GM19324 (cell line): ENCODE data around the gene RUFY4.
A peak's percentile ranks its signal among the peaks of the same experiment; 100 is the strongest.

Experiments
- ATAC-seq: cut with Tn5 transposase; IDR thresholded peaks from one replicate; pipeline ENCODE4 v1.9.1; 2021; ENCODE audit warnings: mild to moderate bottlenecking, moderate library complexity; ENCODE audit not compliant: unreplicated experiment, low FRiP score

Gene RUFY4, protein sequence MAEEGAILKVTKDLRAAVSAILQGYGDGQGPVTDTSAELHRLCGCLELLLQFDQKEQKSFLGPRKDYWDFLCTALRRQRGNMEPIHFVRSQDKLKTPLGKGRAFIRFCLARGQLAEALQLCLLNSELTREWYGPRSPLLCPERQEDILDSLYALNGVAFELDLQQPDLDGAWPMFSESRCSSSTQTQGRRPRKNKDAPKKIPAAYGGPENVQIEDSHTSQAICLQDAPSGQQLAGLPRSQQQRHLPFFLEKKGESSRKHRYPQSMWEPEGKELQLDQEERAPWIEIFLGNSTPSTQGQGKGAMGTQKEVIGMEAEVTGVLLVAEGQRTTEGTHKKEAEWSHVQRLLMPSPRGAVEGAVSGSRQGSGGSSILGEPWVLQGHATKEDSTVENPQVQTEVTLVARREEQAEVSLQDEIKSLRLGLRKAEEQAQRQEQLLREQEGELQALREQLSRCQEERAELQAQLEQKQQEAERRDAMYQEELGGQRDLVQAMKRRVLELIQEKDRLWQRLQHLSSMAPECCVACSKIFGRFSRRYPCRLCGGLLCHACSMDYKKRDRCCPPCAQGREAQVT

GRCh38 chr2:218068721-218069334 is at the start of gene RUFY4:
RUFY4 (plus strand) TSS chr2:218069253; CDS start chr2:218070606, 1,353 bp downstream.
- peak; percentile 68 for ATAC-seq

DNA sequence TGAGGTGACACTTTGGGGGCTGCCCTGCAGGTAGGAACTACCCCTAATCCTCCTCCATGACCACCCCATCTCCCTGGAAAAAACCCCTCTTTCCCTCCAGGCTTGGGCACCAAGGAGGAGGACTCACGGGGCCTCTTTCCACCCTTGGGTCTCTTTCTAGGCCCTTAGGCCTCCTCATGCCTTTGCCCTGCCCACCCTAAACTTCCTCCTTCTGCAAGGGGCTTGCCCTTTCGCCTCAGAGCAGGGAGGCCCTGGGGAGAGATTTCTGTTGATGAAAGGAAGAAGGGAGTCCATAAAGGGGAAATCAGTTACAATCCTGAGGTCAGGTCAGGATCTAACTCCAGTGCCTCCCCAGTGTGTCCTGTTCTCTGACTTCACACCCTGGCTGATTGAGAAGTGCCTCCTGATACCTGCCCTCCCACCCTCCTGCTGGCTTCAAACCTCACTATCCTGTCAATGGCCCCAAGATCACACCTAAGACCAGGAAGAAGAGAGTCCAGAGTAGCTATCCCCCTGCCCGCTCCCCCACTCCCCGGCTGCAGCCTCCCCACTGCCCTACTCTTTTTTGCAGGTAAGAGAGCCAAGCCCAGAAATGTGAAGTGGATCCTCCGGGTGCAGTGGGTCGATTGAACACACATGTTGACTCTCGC is 49.5 kb upstream of the RUFY4 start:
- no peak for ATAC-seq

DNA sequence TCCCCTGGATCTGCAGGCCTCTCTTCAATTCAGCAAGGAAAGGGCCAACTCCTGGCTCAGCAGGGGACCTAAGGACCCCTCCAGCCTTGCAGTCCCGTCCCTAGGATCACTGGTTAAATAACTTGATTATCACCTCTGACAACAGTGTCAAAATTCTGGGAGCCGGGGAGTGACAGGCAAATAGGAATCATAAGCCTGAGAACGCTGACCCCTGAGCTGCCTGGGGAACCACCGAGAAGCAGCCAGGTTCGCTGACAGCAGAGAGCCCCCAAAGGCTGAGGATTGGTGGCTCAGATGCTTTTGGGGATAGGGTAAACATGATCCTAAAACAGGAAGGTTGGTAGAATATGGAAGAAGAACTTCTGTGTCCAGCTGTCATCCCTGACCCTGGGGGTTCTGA is 48.8 kb upstream of the RUFY4 start:
- ATAC-seq, result no peak

DNA sequence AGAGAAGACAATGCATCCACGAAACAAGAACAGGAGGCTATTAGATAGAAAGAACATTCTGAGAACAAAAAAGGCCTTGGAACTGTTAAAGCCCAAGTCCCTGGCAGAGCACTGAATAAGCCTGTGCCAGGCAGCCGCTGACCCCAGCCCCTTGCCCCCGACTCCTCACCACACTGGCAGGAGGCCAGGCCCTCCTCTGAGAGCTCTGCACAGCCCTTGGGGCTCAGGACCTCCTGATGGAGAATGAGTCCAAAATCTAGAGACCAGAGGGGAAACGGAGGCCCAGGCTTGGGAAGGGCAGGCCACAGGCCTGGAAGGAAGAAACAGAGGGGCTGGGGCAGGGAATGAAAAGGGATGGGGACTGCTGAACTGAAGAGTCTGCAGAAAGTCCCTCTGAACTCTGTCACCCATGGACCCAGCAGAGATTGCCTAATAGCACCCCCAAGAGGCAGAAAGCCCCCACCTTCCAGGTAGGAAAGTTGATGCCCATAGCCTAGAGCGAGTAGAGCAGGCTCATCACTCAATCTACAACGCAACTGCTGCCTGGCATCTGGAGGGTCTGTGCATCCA is 48.0 kb upstream of the RUFY4 start:
- no peak for ATAC-seq

GRCh38 chr2:218021536-218022071 is 47.4 kb upstream of the RUFY4 start:
- ATAC-seq, result no peak

- no peak for ATAC-seq
Measured at GRCh38 chr2:218022131-218022850, 46.8 kb upstream of the RUFY4 start.

- ATAC-seq, result no peak
Measured at GRCh38 chr2:218022851-218023530, 46.1 kb upstream of the RUFY4 start.

DNA sequence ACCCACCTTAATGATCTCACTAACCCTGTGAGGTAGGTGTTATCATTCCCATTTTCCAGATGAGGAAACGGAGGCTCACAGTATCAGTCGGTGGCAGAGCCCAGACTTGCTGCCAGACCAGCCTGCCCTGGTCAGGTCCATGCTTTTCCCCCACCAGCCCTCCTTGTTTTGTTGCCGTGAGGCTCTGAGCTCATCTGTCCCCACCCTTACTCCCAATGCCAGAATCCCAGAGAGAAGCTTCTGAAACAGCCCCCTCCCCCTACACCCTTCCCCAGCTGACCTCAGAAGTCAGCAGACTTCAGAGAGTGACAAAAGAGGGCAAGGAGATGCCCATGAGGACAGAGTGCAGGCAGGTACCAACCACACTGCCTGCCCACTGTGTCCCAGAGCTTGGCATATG is 45.4 kb upstream of the RUFY4 start:
- no peak for ATAC-seq

- ATAC-seq, result no peak
Measured at GRCh38 chr2:218024336-218024735, 44.7 kb upstream of the RUFY4 start.

DNA sequence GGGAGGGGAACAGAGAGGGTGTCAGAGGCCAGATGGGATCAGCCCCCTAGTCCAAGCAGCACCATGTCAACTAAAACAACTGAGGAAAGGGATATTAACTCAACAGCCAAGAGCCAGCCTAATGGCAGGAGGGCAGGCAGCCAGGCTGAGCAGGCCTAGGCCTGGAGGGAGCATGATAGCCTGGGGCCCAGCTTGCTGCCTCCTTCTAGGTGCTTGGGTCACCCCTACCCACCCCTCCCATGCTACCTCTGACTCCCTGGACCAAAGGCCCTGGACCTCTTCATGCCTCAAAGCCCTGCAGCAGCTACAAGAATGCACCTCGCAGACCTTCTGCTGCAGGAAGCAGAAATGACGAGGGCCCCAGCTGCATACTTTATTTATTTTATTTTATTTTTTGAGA is 44.2 kb upstream of the RUFY4 start:
- no peak for ATAC-seq

- no peak for ATAC-seq
Measured at GRCh38 chr2:218026244-218026643, 42.8 kb upstream of the RUFY4 start.

DNA sequence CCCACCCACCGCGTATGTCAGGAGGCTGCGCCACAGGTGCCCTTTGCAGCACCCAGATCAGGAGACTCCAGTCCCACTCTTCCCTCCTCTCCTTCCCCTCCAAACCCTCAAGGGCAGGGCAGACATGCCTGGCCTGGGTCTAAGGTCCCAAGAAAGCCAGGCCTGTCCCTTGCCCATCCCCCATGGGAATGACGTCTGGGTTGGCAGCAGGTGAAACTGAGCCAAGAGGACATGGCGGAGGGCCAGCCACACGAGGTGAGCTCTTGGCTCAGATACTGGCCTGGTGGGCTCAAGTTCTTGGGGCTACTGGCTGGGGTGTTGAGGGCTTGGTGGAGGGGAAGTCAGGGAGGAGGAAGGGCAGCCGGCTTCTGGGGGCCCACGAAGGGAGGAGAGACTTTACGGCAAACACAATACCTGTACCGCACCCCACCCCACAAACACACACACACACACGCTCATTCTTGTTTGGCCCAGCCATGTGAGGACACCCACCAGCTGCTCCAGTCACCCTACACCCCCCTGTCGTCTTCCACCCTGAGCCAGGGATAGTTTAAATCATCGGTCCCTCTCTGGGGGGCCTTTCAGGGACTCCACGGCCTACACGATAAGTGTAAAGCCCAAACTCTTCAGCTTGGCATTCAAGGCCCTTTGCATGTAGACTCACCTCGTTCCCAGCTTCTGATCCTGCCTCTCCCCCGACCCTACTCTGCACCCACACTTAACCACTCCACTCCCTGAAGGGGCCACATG is 42.2 kb upstream of the RUFY4 start:
- no peak for ATAC-seq

DNA sequence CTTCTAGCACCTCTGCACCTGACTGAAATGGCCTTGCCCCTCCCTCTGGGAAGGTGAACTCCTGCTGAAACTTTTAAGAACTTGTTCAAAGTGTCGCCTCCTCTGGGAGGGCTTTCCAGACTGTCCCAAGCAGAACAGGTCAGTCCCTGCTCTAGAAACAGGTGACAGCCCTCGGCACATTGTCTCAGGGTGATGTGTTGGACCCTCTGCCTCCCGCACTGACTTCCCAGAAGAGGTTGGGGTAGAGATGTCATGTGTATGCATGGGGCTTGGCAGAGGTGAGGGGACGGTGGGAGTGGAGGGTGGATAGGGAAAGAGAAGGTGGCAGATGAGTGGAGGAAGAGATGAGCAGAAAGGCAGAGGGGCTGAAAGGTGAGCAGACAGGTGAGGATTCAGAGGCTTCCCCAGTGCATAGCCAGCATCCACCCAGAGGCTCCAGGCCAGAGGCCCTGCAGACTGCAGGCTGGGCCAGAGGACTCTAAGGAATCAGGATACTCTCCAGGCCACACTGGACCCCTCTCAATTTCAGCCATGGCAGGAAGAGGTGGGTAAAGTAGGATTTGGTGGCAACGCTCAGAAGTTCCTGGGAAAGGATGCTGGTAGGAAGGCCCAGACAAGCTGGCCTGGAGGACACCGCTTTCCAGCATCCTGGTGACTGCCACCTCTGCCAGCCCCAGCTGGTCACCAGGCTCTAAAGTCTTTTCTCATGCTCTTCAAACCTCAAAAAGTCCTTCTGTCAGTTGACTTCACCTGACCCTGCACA is 41.4 kb upstream of the RUFY4 start:
- no peak for ATAC-seq

DNA sequence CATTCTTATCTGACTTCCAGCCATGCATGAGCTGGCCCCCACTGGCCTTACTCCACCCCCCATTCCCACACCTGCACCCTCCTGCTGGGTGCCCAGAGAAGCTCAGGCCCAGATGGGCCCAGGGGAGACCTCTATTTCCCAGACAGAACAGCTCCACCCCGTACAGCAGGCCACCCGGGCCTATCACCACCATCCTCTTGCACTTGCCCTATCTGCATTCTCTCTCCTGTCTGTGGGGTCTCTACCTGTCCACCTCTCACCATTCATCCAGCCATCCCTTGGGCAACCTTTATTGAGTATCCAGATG is 40.9 kb upstream of the RUFY4 start:
- ATAC-seq, result no peak

DNA sequence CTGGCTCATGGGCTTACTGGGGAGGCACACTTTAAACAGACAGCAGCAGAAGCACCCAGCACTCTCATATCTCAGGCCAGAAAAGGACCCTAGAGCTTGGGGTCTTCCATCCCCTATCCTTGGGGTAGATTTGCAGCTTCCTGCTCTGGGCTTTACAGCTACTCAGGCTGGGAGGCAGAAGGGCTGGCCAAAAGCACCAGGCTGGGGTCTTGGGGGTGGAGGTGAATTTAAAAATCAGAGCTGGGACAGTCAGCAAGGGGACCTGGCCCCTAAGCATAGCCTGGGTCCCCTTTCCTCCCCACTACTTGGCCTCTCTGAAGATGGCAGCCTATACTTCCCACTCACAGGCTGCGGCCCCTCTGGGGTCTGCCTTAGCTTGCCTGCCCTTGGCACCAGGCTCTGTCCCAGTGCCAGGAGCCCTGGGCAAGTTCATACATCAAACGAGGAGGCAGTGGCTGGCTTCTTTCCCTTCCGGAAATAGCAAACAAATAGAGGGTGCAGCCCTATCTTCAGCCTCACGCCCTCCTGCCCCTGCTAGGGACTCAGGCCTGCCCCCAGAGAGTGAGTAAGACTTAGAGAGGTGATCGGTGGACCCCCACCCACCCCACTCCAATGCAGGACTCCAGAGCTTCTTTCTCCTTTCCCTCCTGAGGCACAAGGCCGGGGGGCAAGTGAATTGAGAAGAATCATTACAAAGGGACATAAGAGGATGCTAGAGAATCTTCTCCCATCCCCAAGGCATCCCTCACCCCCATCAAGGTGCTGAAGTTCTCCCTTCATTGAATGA is 40.3 kb upstream of the RUFY4 start:
- ATAC-seq, result no peak

DNA sequence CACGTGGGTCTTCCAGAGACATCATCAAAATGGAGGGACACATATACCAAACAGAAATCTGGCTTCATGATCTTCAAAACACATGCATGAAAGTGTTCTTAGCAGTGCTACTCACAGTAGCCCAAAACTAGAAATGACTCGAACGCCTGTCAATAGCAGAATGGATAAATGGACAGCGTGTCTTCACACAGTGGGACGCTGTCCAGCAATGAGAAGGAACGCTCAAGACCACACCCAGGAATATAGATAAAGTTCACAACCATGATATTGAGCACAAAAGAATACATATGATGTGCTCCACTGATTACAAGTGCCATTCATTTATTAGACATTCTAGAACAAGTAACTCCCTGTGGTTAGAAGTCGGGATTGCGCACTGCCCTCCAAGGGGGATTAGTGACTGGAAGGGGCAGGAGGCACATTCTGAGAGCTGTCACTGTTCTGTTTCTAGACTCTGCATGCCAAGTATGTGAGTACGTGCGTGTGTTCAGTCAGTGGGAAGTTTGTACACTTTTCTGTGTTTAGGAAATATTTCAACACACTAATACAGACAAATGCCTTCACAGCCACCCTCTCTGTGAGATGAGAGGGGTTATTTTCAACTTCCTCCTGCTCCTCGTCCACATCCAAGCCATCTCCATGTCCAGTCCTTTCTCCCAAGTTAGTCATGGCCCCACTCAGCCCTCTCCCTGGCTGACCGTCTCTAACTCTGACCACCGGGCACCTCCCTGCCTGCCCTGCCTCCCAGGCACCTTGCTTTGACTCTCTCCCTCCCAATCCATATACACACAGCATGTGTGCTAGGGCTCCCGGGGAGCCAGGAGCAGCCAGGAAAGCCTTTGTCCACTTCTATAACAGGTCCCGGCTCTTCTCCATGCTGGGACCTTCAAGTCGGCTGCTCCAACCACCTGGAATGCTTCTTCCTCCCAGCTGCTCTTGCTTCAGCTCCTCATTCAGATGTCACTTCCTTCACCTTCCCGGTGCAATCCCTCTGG is 39.4 kb upstream of the RUFY4 start:
- ATAC-seq, result no peak
